Measurements from ENCODE around the gene WDR87.

GRCh38 chr19:37874784-37875183 lies 31.6 kb downstream of the WDR87 start:
- no peak for TF ChIP-seq EZH2 (IDR thresholded peaks at IDR 0.05; ENCODE audit: borderline replicate concordance, low read depth, low read length, severe bottlenecking)
- TF ChIP-seq CTCF (IDR thresholded peaks at IDR 0.05; ENCODE audit: borderline replicate concordance, extremely low read depth, low read length, poor library complexity, severe bottlenecking): no peak
